Bronchial epithelial cell (primary cell): Measurements from ENCODE around the gene ACVR2B. TPM values are rescaled to one million over a fixed set of nuclear protein-coding genes. Genes with fewer than 3 reads are reported as not detected.

ENCODE experiments used
- DNase-seq: peaks from one replicate; pipeline ENCODE4 v3.0.0-alpha.2; 2010; ENCODE audit warnings: low read depth
- FAIRE-seq: peaks from 2 replicates; lab custom pipeline; 2011; peaks lifted over from hg19 to GRCh38; lab: Jason Lieb, UNC
- H3K27me3 ChIP-seq: 2 replicates; pipeline ENCODE4 v1.5.1; 2011; ENCODE audit warnings: low read length; ENCODE audit not compliant: control insufficient read depth, insufficient read depth
- H3K36me3 ChIP-seq: 2 replicates; pipeline ENCODE4 v1.5.1; 2011; ENCODE audit warnings: low read length; ENCODE audit not compliant: control insufficient read depth, insufficient read depth
- H3K4me3 ChIP-seq: 2 replicates; pipeline ENCODE4 v1.5.1; 2011; ENCODE audit warnings: mild to moderate bottlenecking, low read depth, low read length, control low read depth
- CTCF ChIP-seq: IDR thresholded peaks from 2 replicates; pipeline ENCODE4 v1.5.1; 2011; ENCODE audit warnings: mild to moderate bottlenecking, moderate library complexity, low read length, control low read depth, inconsistent platforms; ENCODE audit not compliant: insufficient read depth, severe bottlenecking
- total RNA-seq: library from RNA; depleted of rRNA; stranded (reverse); fragments of >200 nt; gene quantifications from 2 replicates; pipeline ENCODE4 v1.2.1, GENCODE V29; 2014

Gene ACVR2B
- total RNA-seq, 1 donor from 2014 or later = 4.5 TPM

- no peak overlapping the region for H3K4me3 ChIP-seq
- TF ChIP-seq CTCF = no peak
- no peaks in the 10 kb centered on the region for H3K27me3 ChIP-seq
- no peak for FAIRE-seq
- peaks cover 1% of the 10 kb centered on the region for H3K36me3 ChIP-seq
- DNase-seq = no peak
Observed at GRCh38 chr3:38515367-38515766, 61.7 kb downstream of the ACVR2B start.

GRCh38 chr3:38516669-38517068, 63.0 kb downstream of the ACVR2B start:
- Histone ChIP-seq H3K36me3 (peaks cover 1% of the 10 kb centered on the region), H3K4me3 (no peak overlapping the region), H3K27me3 (no peaks in the 10 kb centered on the region)
- FAIRE-seq (no peak), DNase-seq (peak; percentile 64)
- TF ChIP-seq CTCF = no peak

- FAIRE-seq = no peak
- H3K27me3 ChIP-seq = no peaks in the 10 kb centered on the region
- no peak overlapping the region for H3K4me3 ChIP-seq
- peaks cover 2% of the 10 kb centered on the region for H3K36me3 ChIP-seq
- no peak for TF ChIP-seq CTCF
- peak; percentile 55 for DNase-seq
Observed at GRCh38 chr3:38519000-38519399, 65.3 kb downstream of the ACVR2B start.

- Histone ChIP-seq H3K4me3 (no peak overlapping the region), H3K27me3 (no peaks in the 10 kb centered on the region), H3K36me3 (peaks cover 3% of the 10 kb centered on the region)
- FAIRE-seq (no peak), DNase-seq (no peak)
- no peak for TF ChIP-seq CTCF
Observed at GRCh38 chr3:38519651-38520050, 66.0 kb downstream of the ACVR2B start.

GRCh38 chr3:38521391-38521987, 67.8 kb downstream of the ACVR2B start:
- Histone ChIP-seq H3K4me3 (no peak overlapping the region), H3K36me3 (peaks cover 3% of the 10 kb centered on the region), H3K27me3 (no peaks in the 10 kb centered on the region)
- peak; percentile 89 for TF ChIP-seq CTCF
- FAIRE-seq (no peak), DNase-seq (peak; percentile 67)

GRCh38 chr3:38522002-38522401, 68.3 kb downstream of the ACVR2B start:
- peaks cover 3% of the 10 kb centered on the region for H3K36me3 ChIP-seq
- DNase-seq (no peak), FAIRE-seq (no peak)
- TF ChIP-seq CTCF = no peak
- no peaks in the 10 kb centered on the region for H3K27me3 ChIP-seq
- no peak overlapping the region for H3K4me3 ChIP-seq
